BLaER1 treated with 17β-estradiol and CSF1 and Interleukin-3, amounts not matched to agents 10 nM and 100 nM (cell line): ENCODE data around the gene MYO5B.

Experiments used
- H3K27ac ChIP-seq, 11 experiments: shearing (Covaris generic); formaldehyde crosslinking; 2 replicates each; pipeline ENCODE4 v1.8.1; 2022
- H3K27me3 ChIP-seq, 11 experiments: shearing (Covaris generic); formaldehyde crosslinking; 2 replicates each; pipeline ENCODE4 v1.8.1; 2022
- H3K36me3 ChIP-seq, 11 experiments: shearing (Covaris generic); formaldehyde crosslinking; 2 replicates each; pipeline ENCODE4 v1.8.1; 2022
- H3K4me1 ChIP-seq, 10 experiments: shearing (Covaris generic); formaldehyde crosslinking; 2 replicates each; pipeline ENCODE4 v1.8.1; 2022
- H3K4me2 ChIP-seq, 11 experiments: shearing (Covaris generic); formaldehyde crosslinking; 2 replicates each; pipeline ENCODE4 v1.8.1; 2022
- H3K4me3 ChIP-seq, 10 experiments: shearing (Covaris generic); formaldehyde crosslinking; 2 replicates each; pipeline ENCODE4 v1.8.1; 2022
- H3K9ac ChIP-seq, 11 experiments: shearing (Covaris generic); formaldehyde crosslinking; 2 replicates each; pipeline ENCODE4 v1.8.1; 2022
- H3K9me3 ChIP-seq, 11 experiments: shearing (Covaris generic); formaldehyde crosslinking; replicated peaks in 1 of 11; 2 replicates each; pipeline ENCODE4 v1.8.1; 2022
- H4K20me1 ChIP-seq, 11 experiments: shearing (Covaris generic); formaldehyde crosslinking; 2 replicates each; pipeline ENCODE4 v1.8.1; 2022
- Cebpa-rat ChIP-seq, 11 experiments: shearing (Covaris generic); IDR thresholded peaks; 2 replicates each; pipeline ENCODE4 v1.8.1; 2022

Gene MYO5B

GRCh38 chr18:50058731-50059130 lies 136.2 kb downstream of the MYO5B start:
- Histone ChIP-seq H3K27ac (no peak overlapping the region), H3K36me3 (no peaks in the 10 kb centered on the region), H3K9me3 (peaks cover 0 to 4% (median 0%) of the 10 kb centered on the region in 11 experiments; a peak in 3 of 22 replicates), H3K4me3 (no peak overlapping the region), H4K20me1 (no peaks in the 10 kb centered on the region), H3K27me3 (no peaks in the 10 kb centered on the region), H3K4me2 (no peak overlapping the region), H3K4me1 (peaks cover 0 to 11% (median 8%) of the 10 kb centered on the region in 10 experiments; a peak in 12 of 20 replicates), H3K9ac (no peak overlapping the region)
- no peak for TF ChIP-seq Cebpa-rat (IDR thresholded peaks at IDR 0.05)

- no peaks in the 10 kb centered on the region for H4K20me1 ChIP-seq
- no peak overlapping the region for H3K9ac ChIP-seq
- no peaks in the 10 kb centered on the region for H3K27me3 ChIP-seq
- TF ChIP-seq Cebpa-rat (IDR thresholded peaks at IDR 0.05): no peak
- H3K4me2 ChIP-seq: no peak overlapping the region
- peaks cover 0 to 15% (median 8%) of the 10 kb centered on the region in 10 experiments; a peak in 12 of 20 replicates for H3K4me1 ChIP-seq
- H3K27ac ChIP-seq: no peak overlapping the region
- peaks cover 0 to 13% (median 0%) of the 10 kb centered on the region in 11 experiments; a peak in 4 of 22 replicates for H3K9me3 ChIP-seq
- no peak overlapping the region for H3K4me3 ChIP-seq
- no peaks in the 10 kb centered on the region for H3K36me3 ChIP-seq
Measured at GRCh38 chr18:50057009-50057408, 137.9 kb downstream of the MYO5B start.

GRCh38 chr18:50056185-50056584 lies 138.8 kb downstream of the MYO5B start:
- no peak overlapping the region for H3K9ac ChIP-seq
- no peak overlapping the region for H3K4me2 ChIP-seq
- H3K4me1 ChIP-seq: peaks cover 0 to 15% (median 8%) of the 10 kb centered on the region in 10 experiments; a peak in 12 of 20 replicates
- no peak overlapping the region for H3K4me3 ChIP-seq
- no peak for TF ChIP-seq Cebpa-rat (IDR thresholded peaks at IDR 0.05)
- peaks cover 0 to 13% (median 0%) of the 10 kb centered on the region in 11 experiments; a peak in 4 of 22 replicates for H3K9me3 ChIP-seq
- H4K20me1 ChIP-seq: no peaks in the 10 kb centered on the region
- H3K27ac ChIP-seq: no peak overlapping the region
- no peaks in the 10 kb centered on the region for H3K36me3 ChIP-seq
- H3K27me3 ChIP-seq: no peaks in the 10 kb centered on the region

GRCh38 chr18:50055488-50055887 lies 139.5 kb downstream of the MYO5B start:
- H3K27me3 ChIP-seq: no peaks in the 10 kb centered on the region
- H4K20me1 ChIP-seq: no peaks in the 10 kb centered on the region
- peaks cover 0 to 13% (median 0%) of the 10 kb centered on the region in 11 experiments; a peak in 4 of 22 replicates for H3K9me3 ChIP-seq
- TF ChIP-seq Cebpa-rat (IDR thresholded peaks at IDR 0.05): no peak
- no peak overlapping the region for H3K27ac ChIP-seq
- peaks cover 0 to 15% (median 8%) of the 10 kb centered on the region in 10 experiments; a peak in 12 of 20 replicates for H3K4me1 ChIP-seq
- H3K9ac ChIP-seq: no peak overlapping the region
- H3K4me3 ChIP-seq: no peak overlapping the region
- H3K4me2 ChIP-seq: no peak overlapping the region
- H3K36me3 ChIP-seq: no peaks in the 10 kb centered on the region

GRCh38 chr18:50053111-50053510 lies 141.8 kb downstream of the MYO5B start:
- no peaks in the 10 kb centered on the region for H4K20me1 ChIP-seq
- no peaks in the 10 kb centered on the region for H3K36me3 ChIP-seq
- peaks cover 0 to 15% (median 8%) of the 10 kb centered on the region in 10 experiments; a peak in 12 of 20 replicates for H3K4me1 ChIP-seq
- no peak overlapping the region for H3K9ac ChIP-seq
- no peak overlapping the region; a peak in 1 of 22 replicates for H3K4me2 ChIP-seq
- H3K9me3 ChIP-seq: peaks cover 0 to 13% (median 0%) of the 10 kb centered on the region in 11 experiments; a peak in 4 of 22 replicates
- no peak overlapping the region for H3K4me3 ChIP-seq
- H3K27me3 ChIP-seq: no peaks in the 10 kb centered on the region
- H3K27ac ChIP-seq: no peak overlapping the region
- no peak for TF ChIP-seq Cebpa-rat (IDR thresholded peaks at IDR 0.05)

- H3K4me1 ChIP-seq: peaks cover 0 to 15% (median 8%) of the 10 kb centered on the region in 10 experiments; a peak in 12 of 20 replicates
- no peak overlapping the region for H3K27ac ChIP-seq
- H3K36me3 ChIP-seq: no peaks in the 10 kb centered on the region
- no peak overlapping the region for H3K4me2 ChIP-seq
- no peak overlapping the region for H3K4me3 ChIP-seq
- TF ChIP-seq Cebpa-rat (IDR thresholded peaks at IDR 0.05): no peak
- no peak overlapping the region for H3K9ac ChIP-seq
- no peaks in the 10 kb centered on the region for H3K27me3 ChIP-seq
- peaks cover 0 to 13% (median 0%) of the 10 kb centered on the region in 11 experiments; a peak in 4 of 22 replicates for H3K9me3 ChIP-seq
- no peaks in the 10 kb centered on the region for H4K20me1 ChIP-seq
Measured at GRCh38 chr18:50051288-50051687, 143.7 kb downstream of the MYO5B start.

- TF ChIP-seq Cebpa-rat (IDR thresholded peaks at IDR 0.05): no peak
- H3K4me1 ChIP-seq: no peaks in the 10 kb centered on the region
Measured at GRCh38 chr18:50045126-50045525, 149.8 kb downstream of the MYO5B start.

GRCh38 chr18:50044402-50044801 lies 150.5 kb downstream of the MYO5B start:
- Histone ChIP-seq H3K4me3 (no peak overlapping the region), H3K4me1 (no peaks in the 10 kb centered on the region), H4K20me1 (no peaks in the 10 kb centered on the region), H3K9me3 (no peaks in the 10 kb centered on the region), H3K9ac (no peak overlapping the region), H3K27me3 (no peaks in the 10 kb centered on the region), H3K27ac (no peak overlapping the region), H3K4me2 (no peak overlapping the region), H3K36me3 (no peaks in the 10 kb centered on the region)
- TF ChIP-seq Cebpa-rat (IDR thresholded peaks at IDR 0.05): no peak

More at GRCh38 chr18:50045126-50045525, 149.8 kb downstream of the MYO5B start:
- H3K27ac ChIP-seq: no peak overlapping the region
- no peaks in the 10 kb centered on the region for H4K20me1 ChIP-seq
- H3K4me3 ChIP-seq: no peak overlapping the region
- H3K9me3 ChIP-seq: no peaks in the 10 kb centered on the region
- no peak overlapping the region for H3K4me2 ChIP-seq
- no peaks in the 10 kb centered on the region for H3K27me3 ChIP-seq
- H3K9ac ChIP-seq: no peak overlapping the region
- H3K36me3 ChIP-seq: no peaks in the 10 kb centered on the region

GRCh38 chr18:50042611-50043010 lies 152.3 kb downstream of the MYO5B start:
- no peak overlapping the region for H3K4me2 ChIP-seq
- H4K20me1 ChIP-seq: no peaks in the 10 kb centered on the region
- no peak overlapping the region for H3K4me3 ChIP-seq
- H3K9ac ChIP-seq: no peak overlapping the region
- no peaks in the 10 kb centered on the region for H3K4me1 ChIP-seq
- TF ChIP-seq Cebpa-rat (IDR thresholded peaks at IDR 0.05): no peak
- H3K36me3 ChIP-seq: no peaks in the 10 kb centered on the region
- no peaks in the 10 kb centered on the region for H3K9me3 ChIP-seq
- no peak overlapping the region for H3K27ac ChIP-seq
- no peaks in the 10 kb centered on the region for H3K27me3 ChIP-seq

- H3K9ac ChIP-seq: no peak overlapping the region
- no peak overlapping the region for H3K4me2 ChIP-seq
- no peaks in the 10 kb centered on the region for H3K4me1 ChIP-seq
- no peak overlapping the region for H3K27ac ChIP-seq
- H3K27me3 ChIP-seq: no peaks in the 10 kb centered on the region
- no peak overlapping the region for H3K4me3 ChIP-seq
- no peaks in the 10 kb centered on the region for H4K20me1 ChIP-seq
- H3K36me3 ChIP-seq: no peaks in the 10 kb centered on the region
- TF ChIP-seq Cebpa-rat (IDR thresholded peaks at IDR 0.05): no peak
- H3K9me3 ChIP-seq: no peaks in the 10 kb centered on the region
Measured at GRCh38 chr18:50039746-50040145, 155.2 kb downstream of the MYO5B start.
